H1 (cell line): Measurements from ENCODE around the gene CHAC2. TPM values are rescaled to one million over a fixed set of nuclear protein-coding genes. Genes with fewer than 3 reads are reported as not detected.

Experiments
- CTCF ChIA-PET: fragments of 300-600 bp; sonication (Branson Sonifier 250); formaldehyde crosslinking; loops from one replicate; lab custom pipeline; 2021; ENCODE audit not compliant: partially characterized antibody; lab: Charles Lee
- POLR2A ChIA-PET: fragments of 300-600 bp; sonication (Branson Sonifier 250); formaldehyde crosslinking; loops from one replicate; lab custom pipeline; 2021; ENCODE audit warnings: inconsistent platforms; ENCODE audit not compliant: partially characterized antibody; lab: Charles Lee
- DNase-seq, 2 experiments: peaks; one replicate each; pipeline versions ENCODE4 v3.0.0 to v3.0.0-alpha.2; 2010 to 2022; ENCODE audit warnings: low spot score in 2 of 2, low read depth in 1 of 2, mixed read lengths in 1 of 2
- FAIRE-seq: peaks from 2 replicates; lab custom pipeline; 2011; peaks lifted over from hg19 to GRCh38; lab: Jason Lieb, UNC
- H2AFZ ChIP-seq: 2 replicates; pipeline ENCODE4 v1.8.1; 2012; ENCODE audit warnings: low read length, inconsistent platforms
- H2AK5ac ChIP-seq: 2 replicates; pipeline ENCODE4 v1.6.1; 2013; ENCODE audit warnings: low read depth, low read length
- H2BK120ac ChIP-seq: replicated peaks from 2 replicates; pipeline ENCODE3; 2013; ENCODE audit warnings: low read depth, low read length, inconsistent platforms
- H2BK12ac ChIP-seq: 2 replicates; pipeline ENCODE4 v1.6.1; 2013; ENCODE audit warnings: low read depth, low read length
- H2BK15ac ChIP-seq: 2 replicates; pipeline ENCODE4 v1.6.1; 2013; ENCODE audit warnings: low read length
- H2BK20ac ChIP-seq: 2 replicates; pipeline ENCODE4 v1.6.1; 2013; ENCODE audit warnings: low read length
- H2BK5ac ChIP-seq: 2 replicates; pipeline ENCODE4 v1.6.1; 2013; ENCODE audit warnings: low read depth, low read length
- H3K14ac ChIP-seq: 2 replicates; pipeline ENCODE4 v1.6.1; 2013; ENCODE audit warnings: inconsistent platforms; ENCODE audit not compliant: insufficient read length
- H3K18ac ChIP-seq: 2 replicates; pipeline ENCODE4 v1.6.1; 2013; ENCODE audit warnings: low read length; ENCODE audit errors: extremely low read depth
- H3K23ac ChIP-seq: 2 replicates; pipeline ENCODE4 v1.6.1; 2013; ENCODE audit warnings: inconsistent platforms; ENCODE audit not compliant: insufficient read length
- H3K23me2 ChIP-seq: 2 replicates; pipeline ENCODE4 v1.6.1; 2013; ENCODE audit warnings: low read depth, low read length
- H3K27ac ChIP-seq: 2 replicates; pipeline ENCODE4 v1.6.1; 2011; ENCODE audit warnings: low read depth, low read length, inconsistent platforms
- H3K27me3 ChIP-seq, 4 experiments: replicated peaks in 1 of 4; 1 replicate in 1 of 4; 2 replicates in 3 of 4; pipeline versions ENCODE4 v1.6.1 to v1.8.1; 2011 to 2013; ENCODE audit warnings: low read length in 3 of 4, mild to moderate bottlenecking in 3 of 4, inconsistent platforms in 2 of 4, mixed read lengths in 2 of 4, moderate library complexity in 1 of 4; ENCODE audit not compliant: control insufficient read depth in 3 of 4, insufficient read depth in 3 of 4; ENCODE audit errors: extremely low read depth in 1 of 4
- H3K36me3 ChIP-seq, 4 experiments: 2 replicates each; pipeline versions ENCODE4 v1.6.1 to v1.8.1; 2011 to 2013; ENCODE audit warnings: mild to moderate bottlenecking in 4 of 4, low read length in 3 of 4, moderate library complexity in 2 of 4, control low read depth in 1 of 4, inconsistent platforms in 1 of 4; ENCODE audit not compliant: insufficient read depth in 4 of 4, control insufficient read depth in 2 of 4
- H3K4ac ChIP-seq: replicated peaks from 2 replicates; pipeline ENCODE3; 2013; ENCODE audit warnings: low read length, low read depth, mixed read lengths, inconsistent platforms; ENCODE audit not compliant: insufficient read length
- H3K4me1 ChIP-seq, 4 experiments: replicated peaks in 1 of 4; 1 replicate in 1 of 4; 2 replicates in 3 of 4; pipeline versions ENCODE4 v1.6.1 to v1.8.1; 2011 to 2013; ENCODE audit warnings: low read length in 3 of 4, inconsistent platforms in 2 of 4, mixed read lengths in 1 of 4; ENCODE audit not compliant: insufficient read depth in 4 of 4, control insufficient read depth in 3 of 4
- H3K4me2 ChIP-seq, 2 experiments: 2 replicates each; pipeline versions ENCODE4 v1.6.1 to v1.8.1; 2011 to 2013; ENCODE audit warnings: low read depth in 2 of 2, low read length in 2 of 2, control low read depth in 1 of 2, inconsistent platforms in 1 of 2, mild to moderate bottlenecking in 1 of 2; ENCODE audit not compliant: insufficient read depth in 1 of 2
- H3K4me3 ChIP-seq, 4 experiments: fragments of 200-600, 300-600 bp in 1 of 4; sonication (generic), shearing (Covaris generic), sonication (Bioruptor Twin) in 1 of 4; 2 replicates each; pipeline versions ENCODE4 v1.5.1 to v1.8.1; 2011 to 2016; ENCODE audit warnings: low read length in 4 of 4, low read depth in 3 of 4, control low read depth in 2 of 4, inconsistent platforms in 2 of 4, mild to moderate bottlenecking in 2 of 4, mixed read lengths in 1 of 4, moderate library complexity in 1 of 4; ENCODE audit not compliant: insufficient read depth in 2 of 4; ENCODE audit errors: extremely low read depth in 1 of 4
- H3K56ac ChIP-seq: replicated peaks from 2 replicates; pipeline ENCODE3; 2013; ENCODE audit warnings: low read depth, mild to moderate bottlenecking, mixed read lengths, low read length, inconsistent platforms; ENCODE audit not compliant: insufficient read length
- H3K79me1 ChIP-seq: 2 replicates; pipeline ENCODE4 v1.6.1; 2013; ENCODE audit warnings: low read depth, low read length, control low read depth
- H3K79me2 ChIP-seq, 2 experiments: 2 replicates each; pipeline versions ENCODE4 v1.6.1 to v1.8.1; 2012 to 2013; ENCODE audit warnings: low read length in 2 of 2, mild to moderate bottlenecking in 2 of 2, inconsistent platforms in 1 of 2; ENCODE audit not compliant: insufficient read depth in 2 of 2, control insufficient read depth in 1 of 2
- H3K9ac ChIP-seq, 4 experiments: replicated peaks in 1 of 4; 1 replicate in 1 of 4; 2 replicates in 3 of 4; pipeline versions ENCODE4 v1.6.1 to v1.8.1; 2011 to 2013; ENCODE audit warnings: low read depth in 3 of 4, low read length in 3 of 4, control low read depth in 2 of 4, mild to moderate bottlenecking in 2 of 4, moderate library complexity in 2 of 4, inconsistent platforms in 1 of 4; ENCODE audit errors: extremely low read depth in 1 of 4
- H3K9me3 ChIP-seq, 2 experiments: 2 replicates each; pipeline versions ENCODE4 v1.6.1 to v1.8.1; 2012 to 2013; ENCODE audit warnings: mild to moderate bottlenecking in 2 of 2, moderate library complexity in 2 of 2, control low read depth in 1 of 2, inconsistent platforms in 1 of 2, low read depth in 1 of 2, low read length in 1 of 2, mixed read lengths in 1 of 2; ENCODE audit not compliant: insufficient read depth in 2 of 2
- H4K20me1 ChIP-seq, 2 experiments: replicated peaks in 1 of 2; 2 replicates each; pipeline versions ENCODE3 to v1.8.1; 2011 to 2013; ENCODE audit warnings: inconsistent platforms in 2 of 2, low read length in 2 of 2, mild to moderate bottlenecking in 1 of 2; ENCODE audit not compliant: insufficient read depth in 2 of 2, control insufficient read depth in 1 of 2
- H4K5ac ChIP-seq: 2 replicates; pipeline ENCODE4 v1.6.1; 2013; ENCODE audit warnings: low read length, low read depth, mixed read lengths, inconsistent platforms; ENCODE audit not compliant: insufficient read length
- H4K8ac ChIP-seq: 2 replicates; pipeline ENCODE4 v1.8.0; 2013; ENCODE audit warnings: mild to moderate bottlenecking, moderate library complexity, low read length, inconsistent platforms; ENCODE audit not compliant: insufficient read depth; ENCODE audit errors: extremely low read depth
- H4K91ac ChIP-seq: replicated peaks from 2 replicates; pipeline ENCODE3; 2013; ENCODE audit warnings: low read length, mixed read lengths, inconsistent platforms; ENCODE audit not compliant: insufficient read length
- ASH2L ChIP-seq: fragments of 200-600, 300-600 bp; sonication (generic); IDR thresholded peaks from one replicate; pipeline ENCODE4 v1.7.1; 2017; ENCODE audit warnings: low read length
- JUN ChIP-seq: IDR thresholded peaks from 2 replicates; pipeline ENCODE4 v1.6.1; 2011; ENCODE audit warnings: low read depth, mild to moderate bottlenecking, improper control_type of control experiment, low read length
- PHF8 ChIP-seq: fragments of 200-600 bp; sonication (generic); conservative IDR thresholded peaks from 2 replicates; pipeline ENCODE4 v1.7.1; 2012; ENCODE audit warnings: low read depth, mild to moderate bottlenecking, inconsistent platforms, low read length, moderate library complexity
- RAD21 ChIP-seq, 2 experiments: IDR thresholded peaks in 1 of 2; conservative IDR thresholded peaks in 1 of 2; 2 replicates each; pipeline ENCODE4 v1.6.1; 2011; ENCODE audit warnings: low read depth in 2 of 2, low read length in 2 of 2, improper control_type of control experiment in 1 of 2, inconsistent platforms in 1 of 2, mild to moderate bottlenecking in 1 of 2, moderate library complexity in 1 of 2
- SP1 ChIP-seq: IDR thresholded peaks from 2 replicates; pipeline ENCODE4 v1.6.1; 2011; ENCODE audit warnings: low read depth, low read length
- WGBS, 2 experiments: shearing (Covaris generic) in 1 of 2; methylation state at CpG; one replicate each; pipeline versions ENCODE4 v1.1.6 to v1.1.7; 2013 to 2015; ENCODE audit warnings: low lambda C conversion rate in 2 of 2, mixed read lengths in 2 of 2, inconsistent platforms in 1 of 2, low coverage in 1 of 2, missing lambda C conversion rate in 1 of 2; ENCODE audit not compliant: insufficient replicate concordance in 2 of 2, insufficient coverage in 1 of 2, insufficient read length in 1 of 2; ENCODE audit errors: extremely low coverage in 1 of 2, missing lambda C conversion rate in 1 of 2; 5-methylcytosine and 5-hydroxymethylcytosine counted together
- polyA plus RNA-seq, 7 experiments: library from polyadenylated mRNA; depleted of rRNA in 3 of 7; stranded (reverse) in 5 of 7; unstranded in 2 of 7; fragments of >200 nt in 5 of 7; fragments of 200-250 nt in 2 of 7; gene quantifications; 1 replicate in 5 of 7; 2 replicates in 1 of 7; 4 replicates in 1 of 7; pipeline versions ENCODE4 v1.2.1 to v1.2.3, GENCODE V29; 2011 to 2013; ENCODE audit warnings: missing spikeins in 2 of 7, mixed read lengths in 2 of 7
- total RNA-seq: library from RNA; stranded (reverse); fragmentation: NEBNext Ultra II Directional; extraction: Animal tissue kit (Norgen Biotek cat#: 25700); gene quantifications from 2 replicates; pipeline ENCODE4 v1.2.1, GENCODE V29; 2021
- TF ChIP-seq, protein P1 (sequence below), 3 experiments: IDR thresholded peaks; 1 replicate in 2 of 3; 2 replicates in 1 of 3; pipeline versions ENCODE4 v1.5.1 to v1.6.1; 2011; ENCODE audit warnings: low read length in 3 of 3, mild to moderate bottlenecking in 3 of 3, inconsistent platforms in 2 of 3, low read depth in 1 of 3, moderate library complexity in 1 of 3; ENCODE audit not compliant: insufficient read depth in 1 of 3; ENCODE audit errors: control extremely low read depth in 1 of 3

Gene CHAC2
- total and polyA plus RNA-seq, 2 of the 8 experiments (the other 6 are each of a cell fraction or from before 2014, with no cell fraction given), result 5.4 to 11.2 TPM

DNA sequence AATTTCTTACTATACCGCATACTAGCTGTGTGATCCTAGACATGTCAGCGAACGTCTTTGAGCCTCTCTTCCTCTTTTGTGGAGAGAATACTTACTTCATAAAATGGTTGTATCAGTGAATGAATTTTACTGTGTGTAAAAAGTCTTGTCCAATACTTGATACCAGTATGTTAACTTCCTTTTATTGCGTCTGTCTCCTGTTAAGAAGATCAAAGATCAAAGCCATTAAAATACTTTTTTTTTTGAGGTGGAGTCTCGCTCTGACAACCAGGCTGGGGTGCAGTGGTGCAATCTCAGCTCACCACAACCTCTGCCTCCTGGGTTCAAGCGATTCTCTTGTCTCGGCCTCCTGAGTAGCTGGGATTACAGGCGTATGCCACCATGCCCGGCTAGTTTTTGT, 52.4 kb downstream of the CHAC2 start:
- H3K4ac ChIP-seq, result no peak overlapping the region
- FAIRE-seq (no peak), DNase-seq (no peak)
- no peak overlapping the region for H2AK5ac ChIP-seq
- ChIA-PET CTCF (interaction anchor here (0.7 to 1.9 kb wide), 2 partner anchors 17 to 51 kb away, joined by 3 to 6 read pairs; no protein-coding TSS in a partner anchor), POLR2A (interaction anchor here (1.1 to 1.4 kb wide), 4 partner anchors 9 to 70 kb away, joined by 3 to 7 read pairs (median 3); no protein-coding TSS in a partner anchor)
- no peak overlapping the region for H3K14ac ChIP-seq
- no peak overlapping the region for H3K9ac ChIP-seq
- no peak overlapping the region for H3K23ac ChIP-seq
- H4K5ac ChIP-seq, result no peak overlapping the region
- H2BK12ac ChIP-seq, result no peak overlapping the region
- H3K79me1 ChIP-seq, result no peaks in the 10 kb centered on the region
- no peak overlapping the region for H2BK5ac ChIP-seq
- H3K23me2 ChIP-seq, result no peaks in the 10 kb centered on the region
- no peak overlapping the region for H2BK20ac ChIP-seq
- H3K9me3 ChIP-seq, result no peaks in the 10 kb centered on the region
- H2AFZ ChIP-seq, result no peak overlapping the region
- no peak overlapping the region for H3K4me3 ChIP-seq
- no peak overlapping the region for H2BK15ac ChIP-seq
- H3K4me2 ChIP-seq, result no peak overlapping the region
- no peak overlapping the region for H3K56ac ChIP-seq
- H2BK120ac ChIP-seq, result no peak overlapping the region
- 93% methylated on average over 9 of the region's 9 CpGs; no CpG with 5 or more reads in 1 of the 2 experiments for WGBS, 2 experiments
- H3K27ac ChIP-seq, result no peak overlapping the region
- no peaks in the 10 kb centered on the region for H3K79me2 ChIP-seq
- H3K18ac ChIP-seq, result no peak overlapping the region
- H3K4me1 ChIP-seq, result no peaks in the 10 kb centered on the region
- no peak overlapping the region for H4K91ac ChIP-seq
- peaks cover 0 to 9% (median under 1%) of the 10 kb centered on the region in 4 experiments; a peak in 4 of 8 replicates for H3K36me3 ChIP-seq
- H3K27me3 ChIP-seq, result no peaks in the 10 kb centered on the region
- no peaks in the 10 kb centered on the region for H4K20me1 ChIP-seq
- no peak overlapping the region for H4K8ac ChIP-seq
- TF ChIP-seq SP1, result no peak
- TF ChIP-seq JUN, result no peak
- TF ChIP-seq RAD21 (IDR thresholded peaks at IDR 0.05 in 1 of 2, conservative IDR thresholded peaks at IDR 0.05 in 1 of 2; ENCODE audit: low read depth in 2 of 2, low read length in 2 of 2), result no peak
- TF ChIP-seq PHF8, result no peak
- TF ChIP-seq, protein P1, sequence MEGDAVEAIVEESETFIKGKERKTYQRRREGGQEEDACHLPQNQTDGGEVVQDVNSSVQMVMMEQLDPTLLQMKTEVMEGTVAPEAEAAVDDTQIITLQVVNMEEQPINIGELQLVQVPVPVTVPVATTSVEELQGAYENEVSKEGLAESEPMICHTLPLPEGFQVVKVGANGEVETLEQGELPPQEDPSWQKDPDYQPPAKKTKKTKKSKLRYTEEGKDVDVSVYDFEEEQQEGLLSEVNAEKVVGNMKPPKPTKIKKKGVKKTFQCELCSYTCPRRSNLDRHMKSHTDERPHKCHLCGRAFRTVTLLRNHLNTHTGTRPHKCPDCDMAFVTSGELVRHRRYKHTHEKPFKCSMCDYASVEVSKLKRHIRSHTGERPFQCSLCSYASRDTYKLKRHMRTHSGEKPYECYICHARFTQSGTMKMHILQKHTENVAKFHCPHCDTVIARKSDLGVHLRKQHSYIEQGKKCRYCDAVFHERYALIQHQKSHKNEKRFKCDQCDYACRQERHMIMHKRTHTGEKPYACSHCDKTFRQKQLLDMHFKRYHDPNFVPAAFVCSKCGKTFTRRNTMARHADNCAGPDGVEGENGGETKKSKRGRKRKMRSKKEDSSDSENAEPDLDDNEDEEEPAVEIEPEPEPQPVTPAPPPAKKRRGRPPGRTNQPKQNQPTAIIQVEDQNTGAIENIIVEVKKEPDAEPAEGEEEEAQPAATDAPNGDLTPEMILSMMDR (IDR thresholded peaks at IDR 0.05; ENCODE audit: control extremely low read depth in 1 of 3, insufficient read depth in 1 of 3, low read depth in 1 of 3, low read length in 3 of 3), result no peak
- TF ChIP-seq ASH2L, result no peak
